ENCODE data around the gene HOXA3. TPM values are rescaled to one million over a fixed set of nuclear protein-coding genes. Genes with fewer than 3 reads are reported as not detected.

The HOXA3 gene
- total and polyA plus RNA-seq, 4 donors, result 1.9 to 10.7 (median 6.3) TPM

DNA sequence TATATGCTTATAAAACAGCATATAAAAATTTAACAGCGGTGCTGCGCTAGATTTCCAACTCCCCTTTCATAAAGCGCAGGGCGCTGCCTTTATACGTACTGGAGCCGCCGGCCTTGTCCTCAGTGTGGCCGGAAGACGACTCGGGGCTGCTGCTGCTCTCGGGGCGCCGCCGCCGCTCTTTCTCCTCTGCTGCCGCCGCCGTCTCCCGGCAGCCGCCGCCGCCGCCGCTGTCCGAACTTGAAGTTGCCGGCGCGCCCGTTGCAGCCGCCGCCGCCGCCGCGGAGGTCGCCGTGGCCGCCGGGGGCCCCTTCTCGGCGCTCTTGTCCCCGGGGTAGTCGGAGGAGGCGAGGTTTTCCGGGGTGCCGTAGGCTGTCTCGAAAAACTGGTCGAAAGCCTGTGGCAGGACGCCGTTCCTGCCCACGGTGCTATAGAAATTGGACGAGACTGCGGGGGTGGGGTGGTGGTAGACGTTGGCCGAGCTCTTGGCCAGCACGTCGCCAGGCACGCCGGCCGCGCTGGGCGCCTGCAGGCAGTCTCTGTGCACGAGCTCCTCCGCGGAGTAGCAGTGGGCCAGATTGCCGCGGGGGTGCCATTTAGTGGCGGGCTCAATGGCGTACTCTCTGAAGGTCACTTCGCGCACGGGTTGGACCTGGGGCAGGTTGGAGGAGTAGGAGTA is 32.1 kb upstream of the HOXA3 start:
- DNase-seq (peak; percentile 65 to 74 (median 65)), ATAC-seq (ENCODE audit: insufficient read depth, low FRiP score) (no peak)
- Histone ChIP-seq H3K27ac (ENCODE audit: low read depth in 1 of 2, low read length in 1 of 2) (no peak overlapping the region), H3K36me3 (ENCODE audit: control insufficient read depth in 4 of 4, insufficient read depth in 4 of 4, low read length in 4 of 4) (no peaks in the 10 kb centered on the region), H3K4me3 (no peak overlapping the region), H3K9ac (ENCODE audit: insufficient read depth in 1 of 2, low read length in 2 of 2) (no peak overlapping the region), H3K27me3 (ENCODE audit: control insufficient read depth in 3 of 3, insufficient read depth in 3 of 3, low read length in 2 of 3) (peaks cover 0 to 97% (median 88%) of the 10 kb centered on the region in 3 donors), H3K9me3 (ENCODE audit: control insufficient read depth in 4 of 4, insufficient read depth in 3 of 4, low read length in 3 of 4) (peaks cover 0 to 13% (median 0%) of the 10 kb centered on the region in 4 donors), H3K4me1 (ENCODE audit: control insufficient read depth in 5 of 5, insufficient read depth in 5 of 5, low read length in 5 of 5) (peaks cover 0 to 27% (median 20%) of the 10 kb centered on the region in 5 donors)
- WGBS, 2 donors, result 2 to 3% methylated on average over 72 of the region's 72 CpGs
- no peak for TF ChIP-seq CTCF (IDR thresholded peaks at IDR 0.05; ENCODE audit: control extremely low read depth, extremely low read depth)

DNA sequence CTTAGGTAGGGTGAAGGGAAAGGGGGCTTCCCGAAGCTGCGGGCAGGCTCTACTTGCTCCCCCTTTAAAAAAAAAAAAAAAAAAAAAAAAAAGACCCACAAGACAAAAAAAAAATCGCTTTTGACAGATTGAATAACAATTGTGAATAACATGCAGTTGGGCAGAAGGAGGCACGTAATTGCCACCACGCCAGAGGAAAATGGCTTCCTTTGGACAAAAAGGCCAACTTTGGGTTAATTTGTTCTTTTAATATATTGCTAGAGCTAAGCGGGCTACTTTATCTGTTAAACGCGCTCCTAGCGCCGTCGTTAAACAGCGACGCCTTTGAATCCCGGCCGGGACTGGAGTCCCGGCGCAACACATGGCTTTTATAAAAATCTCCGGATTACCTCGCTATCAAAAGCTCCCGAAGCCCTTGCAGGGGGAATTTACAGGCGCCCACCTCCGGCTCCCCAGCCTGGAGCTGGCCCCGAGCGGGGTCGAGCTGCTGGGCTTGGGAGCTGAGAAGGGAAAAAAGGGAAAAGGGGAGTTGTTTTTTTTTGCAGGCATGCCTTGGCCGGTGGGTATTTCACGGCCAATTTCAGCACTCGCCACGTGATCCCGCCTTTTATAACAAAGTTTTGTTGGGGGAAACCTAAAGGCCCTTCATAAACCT is 31.4 kb upstream of the HOXA3 start:
- peak in 1 of 3 donors; percentile 59 for DNase-seq
- Histone ChIP-seq H3K27ac (ENCODE audit: low read depth in 1 of 2, low read length in 1 of 2) (no peak overlapping the region), H3K9me3 (ENCODE audit: control insufficient read depth in 4 of 4, insufficient read depth in 3 of 4, low read length in 3 of 4) (peaks cover 0 to 11% (median 0%) of the 10 kb centered on the region in 4 donors), H3K4me3 (no peak overlapping the region), H3K36me3 (ENCODE audit: control insufficient read depth in 4 of 4, insufficient read depth in 4 of 4, low read length in 4 of 4) (no peaks in the 10 kb centered on the region), H3K27me3 (ENCODE audit: control insufficient read depth in 3 of 3, insufficient read depth in 3 of 3, low read length in 2 of 3) (peaks cover 0 to 97% (median 88%) of the 10 kb centered on the region in 3 donors), H3K4me1 (ENCODE audit: control insufficient read depth in 5 of 5, insufficient read depth in 5 of 5, low read length in 5 of 5) (peaks cover 0 to 25% (median 18%) of the 10 kb centered on the region in 5 donors), H3K9ac (ENCODE audit: insufficient read depth in 1 of 2, low read length in 2 of 2) (no peak overlapping the region)
- WGBS, 2 donors, result 3 to 8% methylated on average over 30 of the region's 30 CpGs
- TF ChIP-seq CTCF (IDR thresholded peaks at IDR 0.05; ENCODE audit: control extremely low read depth, extremely low read depth), result no peak
- ATAC-seq (ENCODE audit: insufficient read depth, low FRiP score), result no peak

GRCh38 chr7:27182861-27183681 is 30.7 kb upstream of the HOXA3 start:
- Histone ChIP-seq H3K36me3 (ENCODE audit: control insufficient read depth in 4 of 4, insufficient read depth in 4 of 4, low read length in 4 of 4) (no peaks in the 10 kb centered on the region), H3K27me3 (ENCODE audit: control insufficient read depth in 3 of 3, insufficient read depth in 3 of 3, low read length in 2 of 3) (peaks cover 0 to 97% (median 89%) of the 10 kb centered on the region in 3 donors), H3K4me3 (no peak overlapping the region), H3K9ac (ENCODE audit: insufficient read depth in 1 of 2, low read length in 2 of 2) (no peak overlapping the region), H3K9me3 (ENCODE audit: control insufficient read depth in 4 of 4, insufficient read depth in 3 of 4, low read length in 3 of 4) (peaks cover 0 to 11% (median 0%) of the 10 kb centered on the region in 4 donors), H3K4me1 (ENCODE audit: control insufficient read depth in 5 of 5, insufficient read depth in 5 of 5, low read length in 5 of 5) (peaks cover 0 to 19% (median 17%) of the 10 kb centered on the region in 5 donors), H3K27ac (ENCODE audit: low read depth in 1 of 2, low read length in 1 of 2) (no peak overlapping the region)
- no peak for TF ChIP-seq CTCF (IDR thresholded peaks at IDR 0.05; ENCODE audit: control extremely low read depth, extremely low read depth)
- WGBS, 2 donors, result 12 to 15% methylated on average over 39 of the region's 39 CpGs
- DNase-seq, result peak in 1 of 3 donors; percentile 36
- ATAC-seq (ENCODE audit: insufficient read depth, low FRiP score), result no peak

Measured in lung (tissue), 12 donors.